ENCODE data around the gene KAZALD1. TPM values are rescaled to one million over a fixed set of nuclear protein-coding genes. Genes with fewer than 3 reads are reported as not detected.
A peak's percentile ranks its signal among the peaks of the same experiment; 100 is the strongest.
"Not testable (repeated sequence)": the region's sequence is repeated elsewhere in the genome, so short reads cannot be mapped to it uniquely, and the experiment has no call there.

The KAZALD1 gene
- total RNA-seq, 2 donors from 2014 or later = 7.1 to 7.2 TPM

DNA sequence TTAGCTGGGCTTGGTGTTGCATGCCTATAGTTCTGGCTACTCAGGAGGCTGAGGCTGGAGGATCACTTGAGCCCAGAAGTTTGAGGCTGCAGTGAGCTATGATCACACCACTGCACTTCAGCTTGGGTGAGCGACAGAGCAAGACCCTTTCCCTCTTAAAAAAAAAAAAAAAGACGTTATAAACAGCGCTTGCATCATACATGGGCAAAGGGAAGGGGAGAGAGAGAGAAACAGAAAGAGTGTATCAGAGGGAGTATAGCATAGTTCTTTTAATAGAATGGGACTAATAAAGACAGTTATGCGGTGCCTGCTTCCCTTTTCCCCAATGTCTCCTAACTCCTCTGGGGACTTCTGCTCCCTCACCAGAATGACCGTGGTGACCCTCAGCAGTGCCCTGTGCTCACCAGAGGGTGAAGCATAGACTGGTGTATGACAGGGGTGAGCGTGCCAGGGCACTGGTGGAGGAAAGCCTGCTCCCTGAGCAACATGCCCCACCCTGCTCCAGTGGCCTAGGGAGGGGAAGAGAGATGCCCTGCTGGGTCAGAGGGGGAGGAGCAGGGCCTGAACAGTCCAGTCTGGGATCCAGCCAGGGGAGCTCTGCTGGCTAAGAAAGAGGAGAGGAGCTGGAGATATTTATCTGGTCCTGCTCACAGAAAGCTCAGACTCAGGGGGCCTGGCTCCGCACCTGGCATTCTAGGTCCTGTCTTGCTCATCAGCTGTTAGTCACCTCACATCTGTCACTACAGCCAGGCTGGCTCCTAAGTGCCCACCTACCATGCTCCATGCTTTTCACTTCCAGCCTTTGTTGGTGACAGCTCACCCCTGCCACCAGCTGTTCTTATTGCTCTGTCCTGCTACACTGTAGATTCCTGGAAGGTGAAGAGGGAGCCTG lies 33.1 kb upstream of the KAZALD1 start:
- ATAC-seq (no peak), DNase-seq (no peak)
- intact Hi-C loops (cut with DNase I) = no loop called here

DNA sequence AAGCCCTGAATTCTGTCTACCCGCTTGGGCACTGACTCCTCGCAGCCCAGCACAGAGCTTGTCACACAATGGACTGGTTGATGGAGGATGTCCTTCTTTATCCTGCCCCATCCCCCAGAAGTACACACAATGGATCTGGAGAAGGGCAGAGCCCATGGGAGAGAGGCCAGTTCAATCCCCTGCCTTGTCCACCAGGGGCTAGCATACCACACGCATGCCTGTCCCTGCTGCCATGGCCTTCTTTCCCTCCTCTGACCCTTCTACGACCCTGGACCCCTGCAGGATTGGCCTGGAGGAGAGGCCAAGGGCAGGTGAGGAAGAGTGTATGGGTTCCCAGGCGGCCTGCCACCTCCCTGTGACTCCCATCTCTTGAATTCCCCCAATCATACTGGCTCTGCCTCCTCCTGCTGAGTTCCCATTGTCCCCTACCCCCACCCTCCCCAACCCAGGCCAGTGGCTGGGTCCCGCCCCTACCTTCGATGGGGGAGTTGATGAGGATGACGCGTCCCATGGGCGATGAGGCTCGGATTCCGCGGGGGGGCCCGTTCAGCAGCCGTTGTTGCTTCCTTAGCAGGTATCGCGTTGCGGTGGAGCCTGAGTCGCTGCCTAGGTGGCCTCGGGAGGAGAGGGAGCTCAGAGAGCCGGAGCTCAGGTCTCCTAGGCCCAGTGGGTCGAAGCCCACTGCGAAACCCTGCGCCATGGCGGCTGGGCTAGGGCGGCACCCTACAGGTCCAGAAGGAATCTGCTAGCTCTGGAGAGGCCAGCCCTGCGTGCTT lies 32.1 kb upstream of the KAZALD1 start:
- no peak for ATAC-seq
- DNase-seq = peak; percentile 34
- intact Hi-C loops (cut with DNase I) = no loop called here

DNA sequence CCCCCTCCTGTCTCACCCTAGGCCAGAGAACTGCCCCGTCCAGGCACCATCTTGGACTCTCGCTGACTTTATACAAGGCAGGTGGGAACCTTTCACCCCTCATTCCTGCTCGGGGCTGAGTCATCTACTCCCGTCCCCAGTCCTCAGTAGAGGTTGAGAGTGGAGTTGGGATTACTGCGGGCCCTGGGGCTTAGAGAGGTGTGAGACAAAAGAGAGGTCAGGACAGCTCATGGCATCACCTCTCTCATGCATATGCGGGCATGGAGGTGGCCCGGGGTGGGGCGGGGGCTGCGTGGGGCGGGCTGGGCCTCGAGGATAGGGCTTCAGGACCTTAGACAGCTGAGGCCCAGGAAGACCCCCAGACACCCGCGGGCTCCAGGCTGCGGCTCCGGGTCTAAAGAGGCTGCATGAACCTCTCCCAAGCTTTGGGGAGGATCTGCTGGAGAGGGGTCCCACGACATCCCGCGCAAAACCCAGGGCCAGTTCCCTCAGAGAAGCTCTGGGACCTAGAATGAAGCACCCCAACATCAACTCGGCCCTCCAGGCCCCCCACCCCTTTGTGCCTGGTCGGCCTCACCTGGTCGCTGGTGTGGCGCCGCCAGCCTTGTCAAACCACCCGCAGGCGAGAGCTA lies 31.2 kb upstream of the KAZALD1 start:
- intact Hi-C loops (cut with DNase I) = no loop called here

DNA sequence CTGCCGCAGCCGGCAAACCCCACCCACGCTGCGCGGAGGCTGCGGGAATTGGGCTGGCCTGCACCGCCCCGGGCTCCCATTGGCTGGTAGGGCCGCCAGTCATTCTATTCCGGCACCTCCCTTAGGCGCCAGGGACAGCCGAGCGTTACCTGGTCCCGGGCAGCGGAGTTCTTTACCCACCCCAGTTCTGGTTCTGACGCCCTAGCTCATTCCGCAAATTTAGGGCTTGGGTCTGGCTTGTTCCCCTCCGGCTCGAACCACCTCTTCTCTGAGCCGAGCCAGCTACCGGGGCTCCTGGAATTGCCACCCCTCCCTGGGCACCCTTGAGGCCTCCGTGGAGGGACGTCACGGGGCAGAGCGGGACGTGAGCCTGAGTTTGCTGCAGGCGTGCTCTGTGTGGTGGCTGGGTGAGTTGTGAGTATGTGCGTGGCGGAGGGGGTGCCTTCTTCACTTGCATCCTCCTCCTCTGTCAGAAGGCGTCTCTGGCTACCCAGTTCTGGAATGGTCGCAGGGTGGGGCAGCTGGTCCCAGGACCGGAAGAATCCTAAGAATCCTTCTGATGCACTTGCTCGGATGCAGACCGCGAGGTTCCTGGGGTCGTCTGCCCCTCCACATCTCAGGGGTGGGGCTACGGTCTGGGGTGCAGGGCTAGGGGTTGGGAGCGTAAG lies 30.5 kb upstream of the KAZALD1 start, which contains the start of the genes PDZD7 and SFXN3:
Gene PDZD7, minus strand, starts transcription at position 2 of the 668 bp plus-strand sequence. CDS start 910 bp downstream, outside the sequence.
Gene SFXN3, plus strand, starts transcription at position 107 of the 668 bp plus-strand sequence. CDS start 3,461 bp downstream, outside the sequence.
- ATAC-seq (peak; percentile 88 to 90), DNase-seq (peak; percentile 97)
- intact Hi-C loops (cut with DNase I) = no loop called here

More for the DNA sequence above, 31.2 kb upstream of the KAZALD1 start:
- ATAC-seq (no peak), DNase-seq (no peak)

DNA sequence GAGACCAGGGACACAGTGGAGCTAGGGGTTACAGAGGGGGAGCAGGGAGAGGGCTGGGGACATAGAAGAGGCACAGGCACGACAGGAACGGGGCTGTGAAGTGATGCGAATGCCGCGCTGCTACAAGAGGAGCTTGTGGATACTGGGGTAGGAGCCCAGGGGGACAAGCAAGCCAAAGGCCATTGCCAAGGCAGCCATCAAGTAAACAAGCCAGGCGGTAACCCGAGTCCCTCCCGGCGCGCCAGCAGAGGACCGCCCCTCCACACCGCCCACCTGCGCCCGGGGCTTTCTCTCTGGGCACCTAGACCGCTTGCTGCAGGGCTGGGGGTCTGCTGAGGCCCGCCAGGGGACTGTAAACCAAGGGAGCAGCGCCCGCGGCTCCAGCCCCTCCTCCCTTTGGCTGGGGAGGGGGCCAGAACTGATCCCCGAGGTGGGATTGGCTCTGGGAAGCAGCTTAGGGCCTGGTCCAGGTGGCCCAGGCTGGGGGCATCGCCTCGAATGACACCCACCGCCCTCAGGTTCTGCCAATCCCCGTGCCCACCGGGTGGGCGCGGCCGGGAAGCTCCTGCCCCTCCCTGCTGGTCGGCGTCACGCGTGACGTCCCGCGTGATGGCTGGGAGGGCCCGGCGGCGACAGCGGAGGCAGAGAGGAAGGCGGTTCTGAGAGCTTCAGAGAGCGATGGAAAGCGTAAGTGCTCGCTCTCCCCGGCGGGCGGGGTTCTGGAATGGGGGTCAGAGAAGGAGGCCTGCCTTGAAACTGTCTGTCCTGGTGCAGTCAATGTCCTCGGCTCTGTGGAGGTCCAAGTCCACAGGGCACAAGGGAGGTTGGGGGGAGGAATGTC lies 29.8 kb upstream of the KAZALD1 start:
- peak; percentile 88 for DNase-seq
- ATAC-seq = peak; percentile 78 to 82
- intact Hi-C loops (cut with DNase I) = no loop called here

DNA sequence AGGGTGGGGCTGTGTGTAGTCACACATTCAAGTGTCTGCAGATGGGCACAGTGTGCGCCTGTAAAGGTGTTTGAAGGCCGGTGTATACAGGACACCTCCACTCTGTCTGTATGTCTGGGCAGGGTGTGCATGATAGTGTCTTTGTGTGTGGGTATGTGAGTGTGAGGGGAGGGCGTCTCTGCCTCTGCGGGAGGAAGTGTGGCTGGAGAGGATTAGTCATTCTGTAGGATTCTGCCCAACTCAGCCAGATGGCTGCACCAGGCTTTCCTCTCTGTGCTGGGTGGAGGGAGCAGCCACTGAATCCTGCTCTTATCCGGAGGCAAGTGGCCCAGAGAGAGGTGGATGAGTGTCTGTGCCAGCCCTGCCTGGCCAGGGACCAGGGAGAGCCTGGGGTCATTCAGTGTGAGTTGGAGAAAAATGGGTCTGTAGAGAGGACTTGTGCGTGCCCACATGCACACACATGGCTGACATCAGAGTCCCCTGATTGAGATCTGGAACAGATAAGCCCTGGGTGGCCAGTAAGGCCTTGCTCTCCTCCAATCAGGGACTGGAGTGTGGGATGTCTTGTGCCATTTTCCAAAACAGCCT lies 29.1 kb upstream of the KAZALD1 start:
- ATAC-seq (peak; percentile 51 to 83), DNase-seq (peak; percentile 79)
- intact Hi-C loops (cut with DNase I) = no loop called here

DNA sequence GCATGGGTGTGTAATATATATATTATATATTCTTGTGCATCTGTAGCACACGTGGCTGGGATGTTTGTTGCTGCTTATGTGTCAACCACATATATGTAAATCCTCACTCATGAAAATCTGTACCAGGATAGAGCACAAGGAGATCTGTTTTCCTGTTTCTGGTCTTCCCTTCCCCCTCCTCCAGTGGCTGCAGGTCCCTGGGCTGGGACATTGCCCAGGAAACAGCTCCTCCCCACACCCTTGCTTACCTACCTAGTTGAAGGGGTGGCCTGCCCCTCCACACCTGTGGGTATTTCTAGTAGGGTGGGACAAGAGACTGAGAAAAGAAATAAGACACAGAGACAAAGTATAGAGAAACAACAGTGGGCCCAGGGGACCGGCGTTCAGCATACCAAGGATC lies 28.5 kb upstream of the KAZALD1 start:
- intact Hi-C loops (cut with DNase I) = no loop called here
- DNase-seq = no peak
- ATAC-seq = no peak

DNA sequence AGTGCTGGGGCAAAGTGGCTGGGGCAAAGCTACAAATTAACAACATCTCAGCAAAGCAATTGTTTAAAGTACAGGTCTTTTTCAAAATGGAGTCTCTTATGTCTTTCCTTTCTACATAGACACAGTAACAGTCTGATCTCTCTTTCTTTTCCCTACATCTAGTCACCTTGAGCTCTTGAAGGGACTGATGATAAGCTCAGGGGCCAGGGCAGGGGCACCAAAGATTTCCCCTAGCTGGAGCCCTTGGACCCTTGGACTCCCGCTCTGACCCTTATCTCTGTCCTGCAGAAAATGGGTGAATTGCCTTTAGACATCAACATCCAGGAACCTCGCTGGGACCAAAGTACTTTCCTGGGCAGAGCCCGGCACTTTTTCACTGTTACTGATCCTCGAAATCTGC lies 27.4 kb upstream of the KAZALD1 start:
- intact Hi-C loops (cut with DNase I); ATAC-seq; DNase-seq: not testable (repeated sequence)

DNA sequence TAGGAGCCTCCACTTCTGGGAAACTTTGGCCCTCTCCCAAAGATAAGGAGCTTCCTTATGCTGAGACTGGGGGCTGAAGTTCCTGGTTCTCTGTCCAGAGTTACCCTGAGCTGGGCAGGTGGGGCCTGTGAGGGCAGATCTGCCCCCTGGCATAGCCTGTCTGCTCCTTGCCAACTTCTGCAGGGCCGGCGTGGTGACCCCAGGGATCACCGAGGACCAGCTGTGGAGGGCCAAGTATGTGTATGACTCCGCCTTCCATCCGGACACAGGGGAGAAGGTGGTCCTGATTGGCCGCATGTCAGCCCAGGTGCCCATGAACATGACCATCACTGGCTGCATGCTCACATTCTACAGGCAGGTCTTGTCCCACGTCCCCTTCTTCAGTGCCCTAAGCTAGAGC lies 26.5 kb upstream of the KAZALD1 start:
- DNase-seq = no peak
- no peak for ATAC-seq
- intact Hi-C loops (cut with DNase I) = no loop called here

DNA sequence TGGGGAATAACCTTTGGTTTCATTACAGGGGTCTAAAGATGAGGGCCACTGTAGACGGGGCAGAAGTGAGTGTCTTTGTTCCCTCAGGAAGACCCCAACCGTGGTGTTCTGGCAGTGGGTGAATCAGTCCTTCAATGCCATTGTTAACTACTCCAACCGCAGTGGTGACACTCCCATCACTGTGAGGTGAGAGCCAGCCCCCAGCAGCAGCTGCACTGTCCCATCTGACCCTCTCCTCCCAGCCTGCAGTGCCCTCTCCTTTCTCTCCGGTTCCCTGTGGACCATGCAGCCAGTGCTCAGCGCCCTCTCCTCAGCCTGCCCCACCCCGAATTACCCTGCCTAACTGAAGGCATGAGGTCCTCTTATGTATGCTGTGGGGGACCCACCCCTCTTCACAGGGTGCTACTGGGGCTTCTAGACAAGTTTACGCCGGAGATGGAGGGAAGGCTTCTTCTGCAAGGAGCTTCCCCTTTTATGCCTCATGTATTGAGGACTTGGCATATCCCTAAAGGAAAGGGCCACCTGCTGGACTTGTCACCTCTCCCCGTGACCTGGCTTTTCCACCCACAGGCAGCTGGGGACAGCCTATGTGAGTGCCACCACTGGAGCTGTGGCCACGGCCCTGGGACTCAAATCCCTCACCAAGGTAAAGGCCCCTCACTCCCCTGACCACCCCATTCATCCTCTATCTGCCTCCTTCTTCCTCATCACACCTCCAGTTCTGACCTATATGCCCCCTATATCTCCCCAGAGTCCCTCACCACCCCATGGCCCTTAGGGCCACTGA lies 25.7 kb upstream of the KAZALD1 start:
- ATAC-seq (no peak), DNase-seq (no peak)
- intact Hi-C loops (cut with DNase I) = no loop called here

DNA sequence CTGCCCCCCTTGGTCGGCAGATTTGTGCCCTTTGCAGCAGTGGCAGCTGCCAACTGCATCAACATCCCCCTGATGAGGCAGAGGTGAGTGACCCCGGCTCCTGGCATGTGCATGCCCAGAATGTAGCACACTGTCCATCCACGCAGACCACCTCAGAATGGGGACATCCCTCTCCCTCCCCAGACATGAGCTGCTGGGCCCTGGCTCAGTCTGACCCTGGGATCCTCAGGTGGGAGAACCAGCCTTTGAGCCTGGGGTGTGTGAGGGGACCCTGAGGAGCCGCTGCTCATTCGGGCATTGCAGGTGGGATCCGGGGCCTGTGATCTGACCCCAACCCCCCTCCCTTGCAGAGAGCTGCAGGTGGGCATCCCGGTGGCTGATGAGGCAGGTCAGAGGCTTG lies 25.1 kb upstream of the KAZALD1 start:
- DNase-seq = no peak
- intact Hi-C loops (cut with DNase I) = no loop called here
- ATAC-seq = no peak

DNA sequence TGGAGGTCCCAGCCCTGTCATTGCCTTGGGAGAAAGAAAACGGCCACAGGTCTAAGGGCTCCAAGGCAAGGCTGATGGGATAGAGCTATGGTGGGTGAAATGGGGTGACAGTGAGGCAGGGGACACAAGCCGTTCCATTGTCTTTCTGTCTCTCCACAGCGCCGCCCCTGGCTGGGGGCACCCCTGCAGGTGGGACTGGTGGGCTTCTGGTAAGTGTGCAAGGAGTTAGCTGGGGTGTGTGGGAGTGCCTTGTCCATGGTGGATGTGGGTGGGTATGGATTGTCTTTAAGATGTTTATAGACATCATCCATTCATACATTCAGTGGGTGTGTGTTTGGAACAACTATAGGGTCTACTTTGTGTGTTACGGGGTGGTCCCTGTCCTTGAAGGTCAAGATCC lies 23.3 kb upstream of the KAZALD1 start:
- DNase-seq (no peak), ATAC-seq (no peak)
- intact Hi-C loops (cut with DNase I) = no loop called here

DNA sequence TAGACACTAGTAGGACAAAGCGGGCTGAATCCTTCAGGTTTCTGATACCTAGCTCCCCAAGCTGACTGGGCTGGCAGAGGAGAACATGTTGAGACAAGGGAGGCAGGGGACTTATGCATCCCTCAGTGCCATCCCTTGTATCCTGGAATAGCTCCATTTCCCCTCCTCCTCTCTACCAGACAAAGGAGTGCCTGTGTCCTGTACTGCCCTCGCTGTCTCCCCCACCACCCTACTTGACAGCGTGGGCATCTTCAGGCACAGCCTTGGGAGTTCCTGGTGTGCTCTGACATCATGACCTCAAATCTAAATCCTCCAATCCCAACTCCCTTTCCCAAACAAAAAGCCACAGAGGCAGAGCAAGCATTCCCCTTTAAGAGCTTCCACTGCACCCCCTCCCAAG lies 21.7 kb upstream of the KAZALD1 start:
- DNase-seq = no peak
- ATAC-seq = no peak
- intact Hi-C loops (cut with DNase I) = no loop called here

DNA sequence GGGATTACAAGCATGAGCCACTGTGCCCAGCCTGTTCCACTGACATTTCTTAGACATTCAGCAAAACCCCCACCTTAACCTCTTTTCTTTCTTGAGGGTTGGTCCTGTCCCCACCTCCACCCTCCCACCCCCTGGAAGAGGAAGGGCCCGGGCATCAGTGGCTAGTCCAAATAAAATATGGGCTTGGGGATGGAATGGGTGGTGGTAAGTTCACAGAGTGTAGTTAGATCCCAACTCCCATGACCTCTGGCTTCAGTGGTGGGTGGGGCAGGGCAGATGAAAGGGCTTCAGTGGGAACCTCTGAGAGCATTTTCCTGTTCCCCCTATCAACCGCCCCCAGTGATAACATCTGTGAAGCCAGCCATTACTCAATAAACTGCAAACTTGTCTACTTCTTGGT lies 20.9 kb upstream of the KAZALD1 start:
- intact Hi-C loops (cut with DNase I) = no loop called here
- DNase-seq (no peak), ATAC-seq (no peak)

DNA sequence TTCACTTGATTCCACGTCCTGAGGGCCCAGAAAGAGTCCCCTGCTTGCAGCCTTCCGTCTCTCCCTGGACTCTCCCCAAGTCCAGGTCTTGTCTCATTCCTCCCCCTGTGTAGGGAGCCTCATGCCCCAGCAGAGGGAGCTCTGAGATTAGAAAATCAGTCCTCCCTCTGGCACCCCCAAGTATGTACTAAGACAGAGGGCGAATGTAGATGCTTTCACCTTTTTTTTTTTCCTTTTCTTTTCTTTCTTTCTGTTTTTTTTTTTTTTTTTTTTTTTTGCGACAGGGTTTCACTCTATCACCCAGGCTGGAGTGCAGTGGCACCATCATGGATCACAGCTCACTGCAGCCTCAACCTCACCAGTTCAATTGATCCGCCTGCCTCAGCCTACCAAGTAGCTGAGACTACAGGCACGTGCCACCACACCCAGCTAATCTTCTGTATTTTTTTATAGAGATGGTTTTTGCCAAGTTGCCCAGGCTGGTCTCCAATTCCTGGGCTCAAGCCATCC lies 20.5 kb upstream of the KAZALD1 start:
- peak; percentile 78 for DNase-seq
- intact Hi-C loops (cut with DNase I) = no loop called here
- ATAC-seq = peak; percentile 73 to 80

DNA sequence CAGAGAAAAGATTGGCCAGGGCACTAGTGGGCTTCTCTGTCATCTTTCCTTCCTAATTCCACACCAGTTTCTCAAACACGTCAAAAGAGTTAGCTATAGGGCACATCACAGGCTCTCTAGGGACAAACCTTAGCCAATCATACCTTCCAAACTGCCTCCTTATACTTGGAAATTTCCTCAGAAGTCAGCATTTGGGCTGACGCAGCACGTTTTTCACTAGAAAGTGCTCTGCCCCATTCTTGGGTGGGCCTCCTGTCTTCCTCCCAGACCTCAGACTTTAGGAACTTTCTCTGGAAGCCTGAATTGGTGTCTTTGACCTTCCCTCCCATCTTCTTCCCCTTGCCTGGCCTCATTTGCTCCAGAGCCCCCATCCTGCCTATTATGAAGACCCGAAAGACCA lies 19.7 kb upstream of the KAZALD1 start:
- no peak for ATAC-seq
- intact Hi-C loops (cut with DNase I) = loop anchor here in 1 of 2 donors (2.0 kb wide), 1 partner anchor 19 kb away; the partner anchor contains the start of gene KAZALD1
- no peak for DNase-seq
